ENCODE results near the gene NAT16. TPM values are rescaled to one million over a fixed set of nuclear protein-coding genes. Genes with fewer than 3 reads are reported as not detected.

NAT16 gene
- total RNA-seq, 2 experiments from 2014 or later, result not detected

DNA sequence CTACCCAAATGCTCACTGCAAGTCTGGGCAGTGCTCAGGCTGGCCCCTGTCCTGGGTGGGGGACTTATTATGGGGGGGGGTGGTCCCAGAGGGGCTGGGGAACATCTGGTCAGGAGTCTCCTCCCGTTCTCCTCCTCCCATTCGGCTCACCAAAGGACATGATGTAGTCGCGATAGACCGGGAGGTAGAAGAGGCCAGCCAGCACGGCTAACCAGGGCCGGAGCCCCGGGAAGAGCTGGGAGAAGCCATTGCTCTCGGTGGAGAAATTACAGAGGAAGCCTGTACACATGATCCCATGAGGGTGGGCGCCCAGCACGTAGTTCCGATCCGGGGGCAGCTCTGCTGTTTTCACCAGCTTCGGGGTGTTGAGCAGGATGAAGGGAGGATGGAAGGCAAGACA lies 18.4 kb upstream of the NAT16 start:
- no peaks in the 10 kb centered on the region for H3K36me3 Mint-ChIP-seq
- H3K27me3 Mint-ChIP-seq, result peaks cover 36% of the 10 kb centered on the region
- ATAC-seq (no peak), DNase-seq (no peak)
- no peak overlapping the region for H3K27ac Mint-ChIP-seq
- H3K9me3 Mint-ChIP-seq (ENCODE audit: low read depth), result no peaks in the 10 kb centered on the region
- H3K4me1 Mint-ChIP-seq, result peaks cover 4% of the 10 kb centered on the region
- no peak overlapping the region for H3K4me3 Mint-ChIP-seq
- CTCF ChIA-PET, result no interaction called here

DNA sequence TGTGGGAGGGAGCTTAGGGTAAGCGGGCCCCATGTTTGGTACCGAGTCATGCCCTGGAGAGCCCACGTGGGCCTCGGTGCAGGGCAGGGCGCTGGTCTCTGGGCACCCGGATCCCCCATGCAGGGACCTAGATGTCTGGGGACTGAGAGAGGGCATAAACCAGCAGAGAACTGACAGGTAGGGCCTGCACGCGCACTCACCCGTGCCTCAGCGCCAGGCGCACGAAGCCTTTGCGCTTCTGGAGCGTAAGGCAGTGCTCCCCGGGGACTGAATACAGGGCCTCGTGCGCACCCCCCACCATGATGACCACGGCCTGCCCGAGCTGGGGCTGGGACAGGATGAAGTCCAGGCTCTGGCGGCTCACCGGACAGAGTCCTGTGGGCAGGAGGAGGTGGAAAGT lies 17.9 kb upstream of the NAT16 start:
- no peaks in the 10 kb centered on the region for H3K36me3 Mint-ChIP-seq
- H3K27ac Mint-ChIP-seq, result no peak overlapping the region
- CTCF ChIA-PET, result no interaction called here
- no peak overlapping the region for H3K4me3 Mint-ChIP-seq
- H3K9me3 Mint-ChIP-seq (ENCODE audit: low read depth), result no peaks in the 10 kb centered on the region
- peaks cover 4% of the 10 kb centered on the region for H3K4me1 Mint-ChIP-seq
- ATAC-seq, result no peak
- no peak for DNase-seq
- peaks cover 33% of the 10 kb centered on the region for H3K27me3 Mint-ChIP-seq

DNA sequence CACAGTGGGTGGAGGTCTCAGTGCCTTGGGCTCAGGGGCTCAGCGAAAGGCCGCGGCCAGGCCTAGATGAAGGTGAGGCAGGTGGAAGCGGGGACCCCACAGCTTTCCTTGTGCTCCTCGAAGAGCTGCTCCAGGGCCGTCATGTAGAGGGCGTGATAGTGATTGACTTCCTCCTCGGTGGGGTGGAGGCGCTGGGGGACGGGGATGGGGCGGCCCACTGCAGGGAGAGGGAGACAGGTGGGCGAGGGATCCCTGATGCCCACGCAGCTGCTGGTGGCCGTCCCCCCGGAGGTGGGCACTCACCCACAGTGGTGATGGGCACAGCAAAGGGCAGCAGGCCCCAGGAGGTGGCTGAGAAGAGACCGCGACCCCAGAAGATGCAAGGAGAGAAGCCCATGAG lies 15.8 kb upstream of the NAT16 start:
- no peak for ATAC-seq
- no peaks in the 10 kb centered on the region for H3K36me3 Mint-ChIP-seq
- H3K9me3 Mint-ChIP-seq (ENCODE audit: low read depth), result no peaks in the 10 kb centered on the region
- H3K27ac Mint-ChIP-seq, result no peak overlapping the region
- peaks cover 4% of the 10 kb centered on the region for H3K4me1 Mint-ChIP-seq
- H3K27me3 Mint-ChIP-seq, result peaks cover 13% of the 10 kb centered on the region
- DNase-seq, result no peak
- CTCF ChIA-PET, result interaction anchor here (0.7 to 6.5 kb wide), 3 partner anchors 52 to 99 kb away, joined by 5 to 111 read pairs (median 8); no protein-coding TSS in a partner anchor
- no peak overlapping the region for H3K4me3 Mint-ChIP-seq

DNA sequence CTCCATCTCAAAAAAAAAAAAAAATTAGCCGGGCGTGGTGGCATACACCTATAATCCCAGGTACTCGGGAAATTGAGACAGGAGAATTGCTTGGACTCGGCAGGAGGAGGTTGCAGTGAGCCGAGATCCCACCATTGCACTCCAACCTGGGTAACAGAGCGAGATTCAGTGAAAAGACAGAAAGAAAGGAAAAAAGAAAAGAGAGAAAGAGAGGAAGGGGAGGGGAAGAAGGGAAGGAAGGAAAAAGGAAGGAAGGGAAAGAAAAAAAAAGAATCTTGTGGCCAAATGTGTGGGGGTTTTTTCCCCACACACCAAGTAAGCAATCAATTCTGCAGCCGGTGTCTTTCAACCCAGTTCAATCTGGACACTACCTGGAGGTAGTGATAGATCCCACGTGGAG lies 9.0 kb upstream of the NAT16 start:
- DNase-seq (no peak), ATAC-seq (no peak)
- peaks cover 2% of the 10 kb centered on the region for H3K4me1 Mint-ChIP-seq
- no peak overlapping the region for H3K4me3 Mint-ChIP-seq
- no peak overlapping the region for H3K27ac Mint-ChIP-seq
- CTCF ChIA-PET, result interaction anchor here (6.5 kb wide), 1 partner anchor 45 kb away, joined by 111 read pairs; no protein-coding TSS in a partner anchor
- H3K9me3 Mint-ChIP-seq (ENCODE audit: low read depth), result no peaks in the 10 kb centered on the region
- peaks cover 13% of the 10 kb centered on the region for H3K27me3 Mint-ChIP-seq
- no peaks in the 10 kb centered on the region for H3K36me3 Mint-ChIP-seq

DNA sequence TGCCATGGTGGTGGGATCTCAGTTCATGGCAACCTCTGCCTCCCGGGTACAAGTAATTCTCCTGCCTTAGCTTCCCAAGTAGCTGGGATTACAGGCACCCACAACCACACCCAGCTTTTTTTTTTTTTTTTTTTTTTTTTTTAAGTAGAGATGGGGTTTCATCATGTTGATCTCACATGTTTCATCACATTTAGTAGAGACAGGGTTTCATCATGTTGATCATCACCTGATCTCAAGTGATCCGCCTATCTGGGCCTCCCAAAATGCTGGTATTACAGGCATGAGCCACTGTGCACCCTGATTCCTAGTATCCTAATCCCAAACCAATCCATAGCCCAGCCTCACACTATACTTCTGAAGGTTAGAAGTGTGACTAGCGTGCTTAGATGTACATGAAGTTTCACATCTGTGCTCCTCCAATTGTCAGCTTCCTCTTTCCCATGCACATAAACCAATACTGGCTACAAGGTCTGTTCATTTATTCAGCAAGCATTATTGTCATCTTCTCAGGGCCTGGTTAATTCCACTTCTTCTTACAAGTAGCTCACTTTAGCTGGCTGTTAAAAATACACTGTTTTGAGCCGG lies 6.8 kb upstream of the NAT16 start:
- Mint-ChIP-seq H3K9me3 (ENCODE audit: low read depth) (no peaks in the 10 kb centered on the region), H3K27ac (no peak overlapping the region), H3K36me3 (no peaks in the 10 kb centered on the region), H3K4me1 (peaks cover 3% of the 10 kb centered on the region), H3K27me3 (peaks cover 22% of the 10 kb centered on the region), H3K4me3 (no peak overlapping the region)
- ATAC-seq (no peak), DNase-seq (no peak)
- CTCF ChIA-PET, result interaction anchor here (0.6 to 2.0 kb wide), 5 partner anchors 13 to 1028 kb away, joined by 3 to 6 read pairs (median 3); partner anchors contain the start of gene TRAPPC14

DNA sequence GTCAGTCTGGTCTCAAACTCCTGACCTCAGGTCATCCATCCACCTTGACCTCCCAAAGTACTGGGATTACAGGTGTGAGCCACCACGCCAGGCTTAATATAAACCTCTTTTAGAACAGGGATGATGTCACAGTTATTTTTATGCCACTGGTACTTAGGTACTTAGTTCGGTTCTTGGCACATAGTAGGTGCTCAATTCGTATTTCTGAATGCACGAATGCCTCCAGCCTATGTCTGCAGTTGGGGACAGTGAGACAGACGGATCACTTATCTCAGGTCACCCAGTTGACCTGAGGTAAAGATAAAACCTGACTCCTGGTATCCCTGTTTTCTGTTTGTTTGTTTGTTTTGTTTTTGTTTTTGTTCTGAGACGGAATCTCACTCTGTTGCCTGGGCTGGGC lies 6.1 kb upstream of the NAT16 start:
- H3K4me3 Mint-ChIP-seq, result no peak overlapping the region
- H3K27me3 Mint-ChIP-seq, result peaks cover 25% of the 10 kb centered on the region
- CTCF ChIA-PET, result interaction anchor here (0.7 to 2.0 kb wide), 5 partner anchors 12 to 1027 kb away, joined by 3 to 6 read pairs (median 3); partner anchors contain the start of gene TRAPPC14
- H3K36me3 Mint-ChIP-seq, result no peaks in the 10 kb centered on the region
- no peak for DNase-seq
- H3K9me3 Mint-ChIP-seq (ENCODE audit: low read depth), result no peaks in the 10 kb centered on the region
- peaks cover 3% of the 10 kb centered on the region for H3K4me1 Mint-ChIP-seq
- no peak for ATAC-seq
- H3K27ac Mint-ChIP-seq, result no peak overlapping the region

DNA sequence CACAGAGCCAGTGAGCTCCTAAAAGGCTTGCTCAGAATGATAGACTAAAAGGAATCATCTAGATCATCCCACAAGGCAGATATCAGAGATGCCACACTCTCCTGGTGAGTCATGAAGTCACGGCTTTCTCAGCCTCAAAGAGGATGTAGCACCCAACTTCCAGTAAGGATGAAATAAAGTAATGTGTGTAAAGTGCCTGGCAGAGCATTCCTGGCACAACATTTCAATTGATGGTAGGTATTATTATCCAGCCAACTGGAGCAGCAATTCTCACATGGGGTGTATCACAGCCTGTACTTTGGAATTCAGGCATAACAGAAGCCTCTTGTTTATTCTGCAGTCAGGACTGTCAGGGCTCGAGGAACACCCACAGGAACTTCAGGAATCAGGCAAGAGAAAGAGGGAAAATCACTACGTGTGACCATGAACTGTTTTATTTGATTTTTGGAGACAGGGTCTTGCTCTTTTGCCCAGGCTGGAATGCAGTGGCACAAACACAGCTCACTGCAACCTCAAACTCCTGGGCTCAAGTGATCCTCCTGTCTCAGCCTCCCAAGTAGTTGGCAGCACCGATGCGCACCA lies 5.3 kb upstream of the NAT16 start:
- Mint-ChIP-seq H3K27ac (no peak overlapping the region), H3K4me3 (no peak overlapping the region), H3K9me3 (ENCODE audit: low read depth) (no peaks in the 10 kb centered on the region), H3K4me1 (peaks cover 3% of the 10 kb centered on the region), H3K27me3 (peaks cover 32% of the 10 kb centered on the region), H3K36me3 (no peaks in the 10 kb centered on the region)
- CTCF ChIA-PET, result interaction anchor here (1.2 to 1.9 kb wide), 5 partner anchors 15 to 106 kb away, joined by 3 to 6 read pairs (median 4); no protein-coding TSS in a partner anchor
- DNase-seq, result no peak
- no peak for ATAC-seq

DNA sequence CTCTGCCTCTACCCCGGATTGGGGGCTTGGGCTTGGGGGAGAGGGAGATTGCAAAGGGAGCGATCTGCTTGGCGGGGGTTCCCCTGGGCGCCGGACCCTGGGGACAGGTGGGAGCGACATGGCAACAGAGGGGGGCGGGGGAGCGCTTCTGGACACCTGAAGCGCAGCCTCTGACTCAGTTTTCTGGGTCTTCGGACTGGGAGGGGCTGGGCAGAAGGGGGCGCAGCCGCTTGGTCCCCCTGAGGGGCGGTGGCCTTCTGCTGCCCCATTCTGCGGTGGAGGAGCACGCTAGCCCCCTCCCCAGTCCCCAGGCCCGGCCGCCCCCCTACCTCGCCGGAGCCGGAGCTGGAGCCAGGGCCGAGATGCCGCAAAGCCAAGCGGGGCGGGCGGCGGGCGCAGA lies 380 bp downstream of the NAT16 start:
- ATAC-seq (no peak), DNase-seq (no peak)
- Mint-ChIP-seq H3K36me3 (no peaks in the 10 kb centered on the region), H3K9me3 (ENCODE audit: low read depth) (no peaks in the 10 kb centered on the region), H3K4me3 (no peak overlapping the region), H3K4me1 (peaks cover 3% of the 10 kb centered on the region), H3K27ac (no peak overlapping the region), H3K27me3 (peaks cover 63% of the 10 kb centered on the region)
- CTCF ChIA-PET, result interaction anchor here (1.0 to 1.6 kb wide), 2 partner anchors 11 to 36 kb away, joined by 3 to 5 read pairs; no protein-coding TSS in a partner anchor

DNA sequence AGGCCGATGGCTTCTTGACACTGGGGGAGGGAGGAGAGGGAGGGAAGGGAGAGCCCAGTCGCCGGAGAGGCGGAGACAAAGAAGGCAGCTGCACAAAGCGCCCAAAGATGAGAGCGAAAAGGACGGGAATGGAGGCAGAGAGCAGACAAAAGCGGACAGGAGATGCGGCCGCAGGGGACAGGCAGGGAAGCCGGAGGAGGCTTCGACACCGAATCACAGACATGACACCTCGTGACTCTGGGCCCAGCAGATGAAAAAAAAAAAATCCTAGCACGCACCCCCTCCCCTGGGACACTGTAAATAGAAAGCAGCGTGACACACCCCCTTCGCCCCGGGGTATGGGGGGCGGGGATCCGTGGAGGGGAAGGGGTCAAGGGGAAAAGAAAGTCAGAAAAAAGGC lies 976 bp downstream of the NAT16 start:
- ATAC-seq, result no peak
- H3K4me3 Mint-ChIP-seq, result no peak overlapping the region
- peaks cover 67% of the 10 kb centered on the region for H3K27me3 Mint-ChIP-seq
- no peaks in the 10 kb centered on the region for H3K9me3 Mint-ChIP-seq (ENCODE audit: low read depth)
- H3K27ac Mint-ChIP-seq, result no peak overlapping the region
- H3K36me3 Mint-ChIP-seq, result no peaks in the 10 kb centered on the region
- CTCF ChIA-PET, result interaction anchor here (1.6 to 4.0 kb wide), 2 partner anchors 13 to 35 kb away, joined by 5 to 24 read pairs; no protein-coding TSS in a partner anchor
- H3K4me1 Mint-ChIP-seq, result peaks cover 6% of the 10 kb centered on the region
- DNase-seq, result no peak

DNA sequence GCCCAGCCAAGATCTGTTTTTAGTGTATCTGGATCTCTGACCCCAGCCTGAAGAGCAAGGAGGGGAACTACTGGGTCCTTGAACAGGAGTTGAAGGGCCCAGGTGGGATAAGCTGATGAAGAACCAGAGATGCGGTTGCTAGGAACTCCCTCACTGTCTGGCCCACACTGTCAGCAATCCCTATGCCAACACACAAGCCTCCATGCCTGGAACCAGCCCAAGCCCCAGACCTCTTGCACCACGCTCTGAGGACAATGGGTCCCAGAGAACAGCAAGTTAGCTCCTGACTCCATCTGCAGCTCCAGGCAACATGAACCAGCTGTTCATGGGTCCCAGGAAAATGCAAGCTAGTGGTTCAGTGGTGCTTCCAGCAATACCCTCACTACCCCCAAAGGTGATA lies 2.4 kb downstream of the NAT16 start:
- DNase-seq (no peak), ATAC-seq (no peak)
- no peak overlapping the region for H3K4me3 Mint-ChIP-seq
- no peak overlapping the region for H3K27ac Mint-ChIP-seq
- peaks cover 78% of the 10 kb centered on the region for H3K27me3 Mint-ChIP-seq
- no peaks in the 10 kb centered on the region for H3K36me3 Mint-ChIP-seq
- H3K9me3 Mint-ChIP-seq (ENCODE audit: low read depth), result no peaks in the 10 kb centered on the region
- peaks cover 15% of the 10 kb centered on the region for H3K4me1 Mint-ChIP-seq
- CTCF ChIA-PET, result interaction anchor here (1.0 to 4.0 kb wide), 5 partner anchors 14 to 66 kb away, joined by 3 to 24 read pairs (median 7); no protein-coding TSS in a partner anchor

DNA sequence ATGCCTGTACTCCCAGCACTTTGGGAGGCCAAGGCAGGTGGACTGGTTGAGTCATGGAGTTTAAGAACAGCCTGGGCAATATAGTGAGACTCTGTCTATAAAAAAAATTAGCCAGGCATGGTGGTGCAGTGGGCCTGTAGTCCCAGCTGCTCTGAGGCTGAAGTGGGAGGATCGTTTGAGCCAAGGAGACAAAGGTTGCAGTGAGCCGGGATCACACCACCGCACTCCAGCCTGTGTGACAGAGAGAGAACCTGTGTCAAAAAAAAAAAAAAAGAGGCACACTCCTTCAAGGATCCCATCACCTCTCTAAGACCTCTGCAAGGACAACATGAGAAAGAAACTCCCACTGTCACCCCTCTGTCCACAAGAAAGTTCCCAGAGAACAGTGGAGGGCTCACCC lies 4.4 kb downstream of the NAT16 start:
- CTCF ChIA-PET, result interaction anchor here (2.5 to 4.0 kb wide), 4 partner anchors 13 to 68 kb away, joined by 7 to 24 read pairs (median 15); no protein-coding TSS in a partner anchor
- DNase-seq (no peak), ATAC-seq (no peak)
- Mint-ChIP-seq H3K4me3 (no peak overlapping the region), H3K27me3 (peaks cover 83% of the 10 kb centered on the region), H3K27ac (no peak overlapping the region), H3K9me3 (ENCODE audit: low read depth) (no peaks in the 10 kb centered on the region), H3K36me3 (no peaks in the 10 kb centered on the region), H3K4me1 (peaks cover 22% of the 10 kb centered on the region)

DNA sequence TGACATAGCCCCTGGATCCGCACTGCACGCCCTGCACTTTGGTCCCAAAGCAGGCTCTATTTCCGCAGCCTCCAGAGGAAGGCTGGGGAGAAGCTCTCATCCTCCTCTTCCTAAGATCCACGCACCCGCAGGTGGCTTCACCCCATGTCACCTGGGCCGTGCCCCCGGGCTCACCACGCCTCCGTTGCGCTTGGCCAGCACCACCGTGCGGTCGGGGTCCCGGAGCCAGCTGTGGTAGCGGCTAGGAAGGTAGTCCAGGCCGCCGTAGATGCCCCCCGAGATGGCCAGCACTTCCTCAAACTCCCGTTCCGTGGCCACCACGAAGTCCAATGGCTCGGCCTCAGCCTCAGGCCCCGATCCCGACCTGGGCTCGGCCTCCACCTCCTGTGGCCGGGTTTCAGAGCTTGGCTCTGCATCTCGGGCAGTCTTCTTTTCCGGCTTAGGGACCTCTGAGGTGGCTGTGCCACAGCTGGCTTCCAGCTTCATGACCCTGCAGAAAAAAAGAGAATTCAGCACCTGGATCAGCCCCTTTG lies 5.7 kb downstream of the NAT16 start:
- peaks cover 92% of the 10 kb centered on the region for H3K27me3 Mint-ChIP-seq
- DNase-seq (no peak), ATAC-seq (no peak)
- H3K27ac Mint-ChIP-seq, result no peak overlapping the region
- CTCF ChIA-PET, result interaction anchor here (0.7 to 3.1 kb wide), 16 partner anchors 9 to 1795 kb away, joined by 3 to 37 read pairs (median 4); partner anchors contain the start of genes AP1S1, PLOD3, SLC12A9 and VGF
- peak overlapping the region; percentile 17 for H3K4me3 Mint-ChIP-seq
- H3K9me3 Mint-ChIP-seq (ENCODE audit: low read depth), result no peaks in the 10 kb centered on the region
- H3K4me1 Mint-ChIP-seq, result peaks cover 32% of the 10 kb centered on the region
- no peaks in the 10 kb centered on the region for H3K36me3 Mint-ChIP-seq

DNA sequence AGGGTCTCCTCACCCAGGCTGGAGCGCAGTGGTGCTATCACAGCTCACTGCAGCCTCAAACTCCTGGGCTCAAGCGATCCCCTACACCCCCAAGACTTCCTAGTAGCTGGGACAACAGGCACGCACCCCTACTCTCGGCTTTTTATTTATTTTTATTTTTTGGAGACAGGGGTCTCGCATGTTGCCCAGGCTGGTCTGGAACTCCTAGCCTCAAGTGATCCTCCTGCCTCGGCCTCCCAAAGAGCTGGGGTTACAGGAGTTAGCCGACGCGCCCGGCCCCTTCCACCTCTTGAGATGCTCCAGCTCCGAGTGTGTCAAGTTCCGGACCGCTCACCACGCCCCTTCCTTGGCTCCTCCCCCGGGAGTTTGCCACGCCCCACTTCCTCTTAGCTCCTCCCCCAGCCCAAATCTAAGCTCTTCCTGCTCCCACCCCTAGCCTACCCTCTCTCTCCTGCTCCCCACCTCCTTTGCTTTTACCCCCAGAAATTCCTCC lies 6.3 kb downstream of the NAT16 start:
- ATAC-seq (peak; percentile 87), DNase-seq (peak; percentile 83)
- Mint-ChIP-seq H3K4me1 (peaks cover 37% of the 10 kb centered on the region), H3K36me3 (no peaks in the 10 kb centered on the region), H3K27ac (no peak overlapping the region), H3K9me3 (ENCODE audit: low read depth) (no peaks in the 10 kb centered on the region), H3K4me3 (peak overlapping the region; percentile 17), H3K27me3 (peaks cover 92% of the 10 kb centered on the region)
- CTCF ChIA-PET, result interaction anchor here (0.7 to 3.1 kb wide), 17 partner anchors 8 to 1795 kb away, joined by 3 to 37 read pairs (median 3); partner anchors contain the start of genes AP1S1, PLOD3, SLC12A9 and VGF
